ENCODE data around the gene SPSB1.

DNA sequence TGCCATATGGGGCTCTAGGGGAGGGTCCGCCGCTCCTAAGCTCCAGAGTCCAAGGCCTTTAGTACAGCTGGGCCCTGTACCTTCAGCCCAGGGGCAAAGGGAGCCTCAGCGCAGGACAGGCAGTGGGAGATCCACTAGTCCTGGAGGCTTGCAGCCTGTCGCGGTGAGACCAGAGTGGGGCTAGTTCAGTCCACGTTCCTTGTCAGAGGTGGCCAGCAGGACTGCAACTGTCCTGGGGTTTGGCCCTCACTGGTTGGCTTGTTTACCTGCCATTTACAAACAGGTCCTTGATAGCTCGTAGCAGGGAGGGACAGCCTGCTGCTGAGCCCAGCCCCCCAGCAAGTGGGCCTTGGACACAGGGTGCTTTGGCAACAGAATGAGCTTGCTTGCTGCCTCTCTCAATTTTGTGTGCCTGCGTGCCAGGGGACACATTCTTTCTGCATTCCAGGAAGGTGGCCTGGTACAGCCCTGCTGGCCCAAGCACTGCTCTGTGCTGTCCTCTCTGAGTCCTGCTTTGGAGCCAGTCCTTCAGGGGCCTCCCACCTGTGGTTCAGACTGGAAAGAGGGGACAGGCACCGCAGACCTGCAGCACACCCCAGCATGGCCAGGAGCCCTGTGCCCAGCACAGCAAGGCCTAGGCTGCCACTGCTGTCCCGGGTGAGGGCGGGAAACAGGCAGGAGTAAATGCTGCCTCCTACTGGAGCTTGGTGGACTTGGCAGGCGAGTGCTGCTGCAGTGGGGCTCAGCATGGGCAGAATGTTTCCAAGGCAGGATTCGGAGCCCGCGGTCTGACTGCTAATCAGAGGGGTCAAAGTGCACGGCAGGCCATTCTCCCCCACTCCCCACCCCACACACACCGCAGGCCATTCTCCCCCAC, 42.9 kb upstream of the SPSB1 start:
- TF ChIP-seq, protein P1, sequence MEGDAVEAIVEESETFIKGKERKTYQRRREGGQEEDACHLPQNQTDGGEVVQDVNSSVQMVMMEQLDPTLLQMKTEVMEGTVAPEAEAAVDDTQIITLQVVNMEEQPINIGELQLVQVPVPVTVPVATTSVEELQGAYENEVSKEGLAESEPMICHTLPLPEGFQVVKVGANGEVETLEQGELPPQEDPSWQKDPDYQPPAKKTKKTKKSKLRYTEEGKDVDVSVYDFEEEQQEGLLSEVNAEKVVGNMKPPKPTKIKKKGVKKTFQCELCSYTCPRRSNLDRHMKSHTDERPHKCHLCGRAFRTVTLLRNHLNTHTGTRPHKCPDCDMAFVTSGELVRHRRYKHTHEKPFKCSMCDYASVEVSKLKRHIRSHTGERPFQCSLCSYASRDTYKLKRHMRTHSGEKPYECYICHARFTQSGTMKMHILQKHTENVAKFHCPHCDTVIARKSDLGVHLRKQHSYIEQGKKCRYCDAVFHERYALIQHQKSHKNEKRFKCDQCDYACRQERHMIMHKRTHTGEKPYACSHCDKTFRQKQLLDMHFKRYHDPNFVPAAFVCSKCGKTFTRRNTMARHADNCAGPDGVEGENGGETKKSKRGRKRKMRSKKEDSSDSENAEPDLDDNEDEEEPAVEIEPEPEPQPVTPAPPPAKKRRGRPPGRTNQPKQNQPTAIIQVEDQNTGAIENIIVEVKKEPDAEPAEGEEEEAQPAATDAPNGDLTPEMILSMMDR (IDR thresholded peaks at IDR 0.05) = peak; percentile 39 to 66 (median 57)
- TF ChIP-seq POLR2A (IDR thresholded peaks at IDR 0.05) = peak; percentile 30

Measured in right lobe of liver (tissue), 4 donors.